HG02763 (cell line): ENCODE measurements around the gene TTI1.

Experiments used
- ATAC-seq: cut with Tn5 transposase; IDR thresholded peaks from one replicate; pipeline ENCODE4 v1.9.1; 2021; ENCODE audit warnings: mild to moderate bottlenecking, moderate library complexity; ENCODE audit not compliant: unreplicated experiment

The TTI1 gene

GRCh38 chr20:37939701-37940560 lies 93.3 kb downstream of the TTI1 start:
- ATAC-seq: no peak

GRCh38 chr20:37938954-37939353 lies 94.3 kb downstream of the TTI1 start:
- no peak for ATAC-seq

- no peak for ATAC-seq
Observed at GRCh38 chr20:37938181-37938750, 95.0 kb downstream of the TTI1 start.

- no peak for ATAC-seq
Observed at GRCh38 chr20:37937686-37938085, 95.6 kb downstream of the TTI1 start.

- ATAC-seq: no peak
Observed at GRCh38 chr20:37936451-37936850, 96.8 kb downstream of the TTI1 start.

- ATAC-seq: no peak
Observed at GRCh38 chr20:37936041-37936440, 97.2 kb downstream of the TTI1 start.

- no peak for ATAC-seq
Observed at GRCh38 chr20:37935435-37935834, 97.8 kb downstream of the TTI1 start.

GRCh38 chr20:37934634-37935375 lies 98.5 kb downstream of the TTI1 start:
- ATAC-seq: no peak

- ATAC-seq: no peak
Observed at GRCh38 chr20:37933786-37934633, 99.2 kb downstream of the TTI1 start.
